ENCODE results near the gene WDR45.

DNA sequence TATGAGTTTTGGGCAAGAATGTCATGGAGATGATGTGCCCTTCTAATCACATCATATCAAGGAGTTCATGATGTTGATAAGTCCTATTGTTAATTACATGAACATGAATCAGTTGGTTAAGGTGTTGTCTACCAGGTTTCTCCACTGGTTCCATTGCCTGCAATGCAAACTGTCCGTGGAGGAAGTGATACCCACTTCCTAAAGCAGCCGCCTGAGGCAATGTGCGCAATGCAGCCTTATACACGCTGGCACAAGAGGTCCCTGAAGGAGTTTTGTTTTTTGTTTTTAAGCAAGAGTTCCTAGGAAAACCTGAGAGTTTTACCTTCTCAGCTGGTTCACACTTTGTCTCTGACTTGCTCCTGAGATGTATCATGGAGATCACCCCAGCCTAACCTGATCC lies 49.7 kb upstream of the WDR45 start:
- TF ChIP-seq CTCF (IDR thresholded peaks at IDR 0.05; ENCODE audit: poor library complexity, severe bottlenecking) (no peak), MXI1 (conservative IDR thresholded peaks at IDR 0.05; ENCODE audit: poor library complexity, severe bottlenecking) (no peak), POLR2AphosphoS5 (IDR thresholded peaks at IDR 0.05) (no peak), EP300 (conservative IDR thresholded peaks at IDR 0.05; ENCODE audit: poor library complexity, severe bottlenecking) (no peak)
